Measurements from ENCODE around the gene ASIC3. TPM values are rescaled to one million over a fixed set of nuclear protein-coding genes. Genes with fewer than 3 reads are reported as not detected.

Gene ASIC3
- total RNA-seq: 0.14 TPM in 1 of 2 replicates, not detected in the other

GRCh38 chr7:151047976-151048815 lies at the start of gene ASIC3:
ASIC3 (plus strand) TSS chr7:151048531; CDS start chr7:151048886, 355 bp downstream.

GRCh38 chr7:151024435-151025056 lies 23.8 kb upstream of the ASIC3 start, which contains the start of gene ATG9B:
ATG9B (minus strand) TSS chr7:151024494; CDS start chr7:151024423, 71 bp downstream.

GRCh38 chr7:151028131-151028947 lies 20.0 kb upstream of the ASIC3 start, which contains the start of gene ABCB8:
ABCB8 (plus strand) TSS chr7:151028450; CDS start chr7:151028516, 66 bp downstream.

GRCh38 chr7:151057506-151057988 lies 9.2 kb downstream of the ASIC3 start, which contains the start of gene CDK5:
CDK5 (minus strand) TSS chr7:151057897; CDS start chr7:151057848, 49 bp downstream.

GRCh38 chr7:151059367-151060112 lies 11.2 kb downstream of the ASIC3 start, which contains the start of gene SLC4A2:
SLC4A2 (plus strand) TSS chr7:151059589; CDS start chr7:151061988, 2,399 bp downstream.

DNA sequence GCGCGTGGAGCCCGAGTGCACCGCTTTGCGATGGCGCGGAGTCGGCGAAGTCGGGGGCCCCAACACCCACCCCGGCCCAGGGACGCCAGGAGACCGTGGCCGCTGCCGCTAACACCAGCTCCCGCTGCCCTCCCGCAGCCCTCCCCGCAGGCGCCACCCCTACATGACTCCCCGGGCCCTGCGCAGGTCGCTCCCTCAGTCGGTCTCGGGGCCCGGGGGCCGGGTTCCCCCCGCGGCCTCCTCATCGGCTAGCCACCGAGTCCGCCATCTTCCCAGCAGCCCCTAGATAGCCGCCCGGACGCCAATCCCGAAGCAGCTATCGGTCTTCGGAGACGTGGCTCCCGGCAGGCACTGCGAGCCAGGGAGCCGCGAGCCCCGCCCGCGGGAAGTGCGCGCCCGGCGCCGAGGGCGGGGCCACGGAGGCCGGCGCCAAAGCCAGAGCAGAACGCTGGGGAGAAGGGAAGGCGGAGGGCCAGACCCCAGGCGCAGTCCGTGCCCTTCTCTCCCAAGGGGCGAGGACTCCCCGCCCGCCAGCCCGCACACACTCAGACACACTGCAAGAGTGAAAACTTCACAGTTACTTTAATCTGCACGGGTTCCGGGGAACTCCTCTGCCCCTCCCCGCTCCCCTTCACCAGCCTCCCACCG lies 32.3 kb downstream of the ASIC3 start, which contains the start of gene FASTK:
FASTK (minus strand) TSS at position 288 of the 648 bp plus-strand sequence; CDS start at position 245, 43 bp downstream.

DNA sequence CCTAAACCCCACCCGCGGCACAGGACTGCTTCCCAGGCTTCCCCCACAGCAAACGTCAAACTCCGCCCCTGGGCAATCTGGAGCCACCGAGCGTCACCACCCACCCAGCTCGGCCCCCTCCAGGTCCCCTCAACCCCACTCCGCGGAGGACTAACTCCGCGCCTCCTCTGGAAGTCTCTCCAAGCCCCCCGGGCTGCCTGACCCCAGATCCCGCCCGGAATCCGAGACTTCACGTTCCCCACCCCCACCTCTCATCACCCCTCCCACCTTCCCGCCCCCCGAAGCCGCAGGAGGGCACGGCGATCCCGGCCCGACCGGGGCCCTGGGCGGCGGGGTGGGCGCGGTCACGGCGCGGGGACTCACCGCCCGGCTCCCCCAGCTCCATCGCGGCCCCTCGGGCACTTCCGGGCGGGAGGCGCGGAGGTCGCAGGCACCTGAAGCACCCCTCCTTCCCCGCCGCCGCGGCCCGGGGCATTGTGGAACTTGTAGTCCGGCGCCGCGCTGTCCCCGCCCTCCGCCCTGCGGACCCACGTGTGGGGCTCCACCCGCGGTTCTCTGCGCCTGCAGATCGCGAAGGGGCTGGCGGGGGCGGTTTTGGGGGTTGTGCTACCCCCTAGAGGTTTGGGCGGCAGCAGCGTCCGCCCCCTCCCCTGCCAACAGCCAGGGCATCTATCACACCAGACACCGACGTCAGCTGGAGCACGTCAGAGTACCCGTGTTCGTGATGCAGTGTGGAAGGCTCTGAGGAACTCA lies 34.9 kb downstream of the ASIC3 start, which contains the start of gene TMUB1:
TMUB1 (minus strand) TSS at position 423 of the 753 bp plus-strand sequence. CDS start 930 bp downstream, outside the sequence.

DNA sequence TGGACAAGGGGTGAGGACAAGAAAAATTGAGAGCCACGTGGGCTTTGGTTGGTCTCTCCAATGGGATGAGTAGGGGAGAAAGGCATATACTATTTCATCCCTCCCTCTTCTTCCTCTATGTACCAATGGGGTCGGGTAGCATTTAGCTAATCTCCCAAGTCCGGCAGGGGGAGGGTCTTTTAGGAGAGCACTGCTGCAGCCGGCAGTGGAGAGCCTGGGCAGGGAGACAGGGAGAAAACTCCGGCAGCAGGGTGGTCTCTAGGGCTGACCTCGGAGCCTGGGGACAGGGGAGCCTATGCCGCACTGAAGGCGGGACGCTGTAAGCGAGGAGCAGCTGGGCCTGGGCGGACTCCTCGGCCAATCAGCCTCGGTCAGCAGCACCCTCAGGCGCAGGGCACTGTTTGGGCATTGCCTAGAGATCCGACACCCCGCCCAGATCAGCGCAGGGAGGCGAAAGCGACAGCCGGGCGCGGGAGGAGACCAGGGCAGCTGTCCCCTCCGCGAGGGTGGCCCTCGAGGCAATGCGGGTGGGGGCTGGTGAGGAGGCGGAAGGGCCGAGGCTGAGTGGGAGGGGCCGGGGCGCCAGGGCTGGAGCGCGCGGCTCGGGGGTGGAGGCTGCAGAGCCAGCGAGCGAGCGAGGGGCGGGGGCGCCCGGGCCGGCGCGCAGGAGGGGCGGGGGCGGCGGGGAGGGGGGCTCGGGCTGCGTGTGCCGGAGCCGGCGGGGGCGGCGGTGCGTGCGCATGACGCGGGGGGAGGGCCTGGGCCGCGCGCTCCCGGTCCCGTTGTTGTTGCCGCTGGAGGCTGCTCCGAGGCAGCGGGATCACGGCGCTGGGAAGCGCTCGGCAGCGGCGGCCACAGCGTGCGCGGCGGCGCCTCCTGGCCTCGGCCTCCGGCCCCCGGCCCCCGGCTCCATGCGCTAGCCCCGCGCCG lies 37.6 kb downstream of the ASIC3 start, which contains the start of gene AGAP3:
AGAP3 (plus strand) TSS at position 785 of the 930 bp plus-strand sequence. CDS start 267 bp downstream, outside the sequence.

Other genes starting within 250 kb of the ASIC3 start
- not detected in 2 replicates for gene TMEM176B, start 248.2 kb upstream of the ASIC3 start, total RNA-seq
- not detected in 2 replicates for gene TMEM176A, start 247.8 kb upstream of the ASIC3 start, total RNA-seq
- 0.14 TPM in 1 of 2 replicates, not detected in the other for gene AOC1, start 196.0 kb upstream of the ASIC3 start, total RNA-seq
- 0.07 TPM in 1 of 2 replicates, not detected in the other for gene KCNH2, start 70.2 kb upstream of the ASIC3 start, total RNA-seq
- gene NOS3, start 57.5 kb upstream of the ASIC3 start, total RNA-seq: 0.49 and 0.51 TPM in 2 replicates
- not detected in 2 replicates for gene ATG9B, start 24.0 kb upstream of the ASIC3 start, total RNA-seq
- 30.5 and 38.6 TPM in 2 replicates for gene ABCB8, start 20.1 kb upstream of the ASIC3 start, total RNA-seq
- 17.0 and 17.4 TPM in 2 replicates for gene CDK5, start 9.4 kb downstream of the ASIC3 start, total RNA-seq
- 55.0 and 69.0 TPM in 2 replicates for gene SLC4A2, start 11.1 kb downstream of the ASIC3 start, total RNA-seq
- gene FASTK, start 32.3 kb downstream of the ASIC3 start, total RNA-seq: 54.4 and 59.1 TPM in 2 replicates
- 45.3 and 59.7 TPM in 2 replicates for gene TMUB1, start 35.0 kb downstream of the ASIC3 start, total RNA-seq
- 85.1 and 99.0 TPM in 2 replicates for gene AGAP3, start 37.9 kb downstream of the ASIC3 start, total RNA-seq
- not detected in 2 replicates for gene GBX1, start 119.2 kb downstream of the ASIC3 start, total RNA-seq
- not detected in 2 replicates for gene ASB10, start 138.7 kb downstream of the ASIC3 start, total RNA-seq
- not detected in 2 replicates for gene H2BK1, start 162.0 kb downstream of the ASIC3 start, total RNA-seq
- 42.6 and 62.3 TPM in 2 replicates for gene ABCF2, start 178.7 kb downstream of the ASIC3 start, total RNA-seq
- 39.0 and 40.6 TPM in 2 replicates for gene CHPF2, start 184.0 kb downstream of the ASIC3 start, total RNA-seq
- gene SMARCD3, start 200.2 kb downstream of the ASIC3 start, total RNA-seq: 3.7 and 8.1 TPM in 2 replicates